GM18951 (cell line): Measurements from ENCODE around the gene ATG16L1.

Source experiments
- POLR2A ChIP-seq: IDR thresholded peaks from 4 replicates; pipeline ENCODE4 v1.6.1; 2011; ENCODE audit warnings: mild to moderate bottlenecking; ENCODE audit not compliant: insufficient read length, insufficient read depth; ENCODE audit errors: extremely low read depth
- in situ Hi-C: fragments of 300-500 bp; cut with MboI; formaldehyde crosslinking; loops from one replicate; pipeline ENCODE4 v1.12.0; 2022; ENCODE audit warnings: low sequenced_read_pairs, mixed read lengths, inconsistent platforms; ENCODE audit not compliant: unreplicated experiment

Gene ATG16L1

GRCh38 chr2:233217892-233218377, 33.5 kb upstream of the ATG16L1 start:
- no peak for TF ChIP-seq POLR2A
- in situ Hi-C loops: no loop called here

- no peak for TF ChIP-seq POLR2A
Observed at GRCh38 chr2:233218836-233219235, 32.6 kb upstream of the ATG16L1 start.

GRCh38 chr2:233219848-233220247, 31.6 kb upstream of the ATG16L1 start:
- TF ChIP-seq POLR2A: no peak
- in situ Hi-C loops: no loop called here

More at GRCh38 chr2:233218836-233219235, 32.6 kb upstream of the ATG16L1 start:
- in situ Hi-C loops: no loop called here

- no peak for TF ChIP-seq POLR2A
- in situ Hi-C loops: no loop called here
Observed at GRCh38 chr2:233221378-233222063, 30.0 kb upstream of the ATG16L1 start.

- TF ChIP-seq POLR2A: no peak
- in situ Hi-C loops: no loop called here
Observed at GRCh38 chr2:233223059-233223894, 28.2 kb upstream of the ATG16L1 start.

GRCh38 chr2:233225230-233226068, 26.0 kb upstream of the ATG16L1 start:
- no peak for TF ChIP-seq POLR2A
- in situ Hi-C loops: no loop called here

GRCh38 chr2:233226511-233227031, 24.9 kb upstream of the ATG16L1 start:
- in situ Hi-C loops: no loop called here
- TF ChIP-seq POLR2A: no peak

GRCh38 chr2:233227346-233227978, 24.0 kb upstream of the ATG16L1 start:
- TF ChIP-seq POLR2A: no peak
- in situ Hi-C loops: no loop called here

GRCh38 chr2:233228376-233228775, 23.1 kb upstream of the ATG16L1 start:
- in situ Hi-C loops: no loop called here

GRCh38 chr2:233233618-233234230, 17.7 kb upstream of the ATG16L1 start:
- no peak for TF ChIP-seq POLR2A
- in situ Hi-C loops: no loop called here

More at GRCh38 chr2:233228376-233228775, 23.1 kb upstream of the ATG16L1 start:
- no peak for TF ChIP-seq POLR2A

- in situ Hi-C loops: no loop called here
- TF ChIP-seq POLR2A: no peak
Observed at GRCh38 chr2:233234264-233234663, 17.2 kb upstream of the ATG16L1 start.

GRCh38 chr2:233234996-233235395, 16.5 kb upstream of the ATG16L1 start:
- no peak for TF ChIP-seq POLR2A
- in situ Hi-C loops: no loop called here
